AG09319 (cell line): ENCODE results near the gene SGO1.

Experiments used
- DNase-seq: peaks from one replicate; pipeline ENCODE4 v3.0.0-alpha.2; 2010; ENCODE audit warnings: low read depth; ENCODE audit errors: extremely low read depth
- TF ChIP-seq, protein P1 (sequence below): IDR thresholded peaks from 2 replicates; pipeline ENCODE4 v1.5.1; 2011; ENCODE audit warnings: low read depth, mild to moderate bottlenecking, inconsistent platforms, low read length, moderate library complexity

SGO1 gene

DNA sequence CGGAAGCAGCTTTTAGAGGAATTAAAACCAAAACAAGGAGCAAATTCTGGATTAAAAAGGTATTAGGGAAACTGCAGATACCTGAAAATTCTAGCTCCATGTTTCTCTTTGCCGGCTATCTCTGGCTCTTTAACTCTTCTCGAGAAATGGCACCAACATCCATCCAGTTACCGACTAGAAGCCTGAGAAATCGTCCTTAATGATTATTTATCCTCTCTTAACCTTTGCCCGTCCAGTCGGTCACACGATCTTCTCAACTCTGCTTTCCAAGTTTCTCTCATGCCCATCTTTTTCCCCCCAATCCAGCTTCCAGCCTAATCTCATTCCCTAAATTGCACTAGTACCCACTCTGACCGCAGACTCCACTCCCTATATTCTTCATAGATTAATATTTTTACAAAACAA, 596 bp upstream of the SGO1 start:
- no peak for DNase-seq
- TF ChIP-seq, protein P1, sequence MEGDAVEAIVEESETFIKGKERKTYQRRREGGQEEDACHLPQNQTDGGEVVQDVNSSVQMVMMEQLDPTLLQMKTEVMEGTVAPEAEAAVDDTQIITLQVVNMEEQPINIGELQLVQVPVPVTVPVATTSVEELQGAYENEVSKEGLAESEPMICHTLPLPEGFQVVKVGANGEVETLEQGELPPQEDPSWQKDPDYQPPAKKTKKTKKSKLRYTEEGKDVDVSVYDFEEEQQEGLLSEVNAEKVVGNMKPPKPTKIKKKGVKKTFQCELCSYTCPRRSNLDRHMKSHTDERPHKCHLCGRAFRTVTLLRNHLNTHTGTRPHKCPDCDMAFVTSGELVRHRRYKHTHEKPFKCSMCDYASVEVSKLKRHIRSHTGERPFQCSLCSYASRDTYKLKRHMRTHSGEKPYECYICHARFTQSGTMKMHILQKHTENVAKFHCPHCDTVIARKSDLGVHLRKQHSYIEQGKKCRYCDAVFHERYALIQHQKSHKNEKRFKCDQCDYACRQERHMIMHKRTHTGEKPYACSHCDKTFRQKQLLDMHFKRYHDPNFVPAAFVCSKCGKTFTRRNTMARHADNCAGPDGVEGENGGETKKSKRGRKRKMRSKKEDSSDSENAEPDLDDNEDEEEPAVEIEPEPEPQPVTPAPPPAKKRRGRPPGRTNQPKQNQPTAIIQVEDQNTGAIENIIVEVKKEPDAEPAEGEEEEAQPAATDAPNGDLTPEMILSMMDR, result no peak

DNA sequence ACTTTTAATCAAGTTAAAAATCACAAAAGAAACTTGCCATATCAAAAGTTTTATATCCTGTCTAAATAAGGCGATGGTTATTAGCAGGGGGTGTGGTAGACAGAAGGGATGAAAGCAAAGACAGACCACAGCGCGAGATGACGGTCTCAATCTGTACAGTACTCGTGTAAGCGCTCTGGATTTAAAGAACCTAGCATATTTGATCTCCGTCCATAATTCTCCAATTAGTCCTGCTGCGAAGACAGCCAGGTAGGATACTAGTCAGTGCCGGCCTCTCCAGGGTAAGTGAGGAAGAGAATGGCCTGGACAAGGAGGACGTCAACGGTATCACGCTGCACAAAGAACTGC, 701 bp downstream of the SGO1 start:
- TF ChIP-seq, protein P1, result no peak
- no peak for DNase-seq

DNA sequence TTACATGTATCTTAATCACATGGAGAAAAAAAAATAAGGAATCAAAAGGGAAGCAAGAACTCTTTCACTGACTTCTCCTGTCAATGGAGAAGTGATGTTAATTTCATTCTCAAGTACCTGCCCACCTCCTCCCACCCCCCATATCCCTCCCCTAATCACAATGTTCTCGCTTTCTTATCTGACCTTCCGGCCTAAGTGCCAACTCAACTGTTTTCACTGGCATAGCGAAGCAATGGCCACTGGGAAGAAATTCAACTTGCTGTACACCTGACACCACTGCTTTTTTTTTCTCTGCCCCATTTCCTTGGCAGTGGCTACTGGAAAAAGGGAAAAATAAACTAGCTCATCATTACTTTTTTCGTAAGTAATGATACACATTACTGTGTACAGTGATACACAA, 3.8 kb downstream of the SGO1 start:
- TF ChIP-seq, protein P1, result no peak
- no peak for DNase-seq

DNA sequence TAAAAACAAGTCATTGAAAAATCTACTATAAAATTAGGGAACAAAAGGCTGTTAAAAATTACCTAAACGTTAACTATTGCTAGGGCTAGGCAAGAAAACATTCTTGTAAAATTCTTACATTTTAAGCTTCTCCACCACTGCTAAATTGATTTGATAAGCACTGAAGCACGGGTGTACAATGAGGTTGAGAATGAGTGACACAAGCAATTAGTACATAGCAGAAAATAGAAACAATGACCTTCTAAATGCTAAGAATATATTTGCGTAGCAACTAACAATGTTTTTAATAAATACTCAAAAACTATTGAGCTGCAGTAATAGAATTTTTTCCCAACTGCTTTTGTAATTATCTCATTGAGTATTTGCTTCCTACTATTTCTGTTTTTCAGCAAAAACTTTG, 4.7 kb downstream of the SGO1 start:
- DNase-seq, result no peak
- TF ChIP-seq, protein P1, result no peak

DNA sequence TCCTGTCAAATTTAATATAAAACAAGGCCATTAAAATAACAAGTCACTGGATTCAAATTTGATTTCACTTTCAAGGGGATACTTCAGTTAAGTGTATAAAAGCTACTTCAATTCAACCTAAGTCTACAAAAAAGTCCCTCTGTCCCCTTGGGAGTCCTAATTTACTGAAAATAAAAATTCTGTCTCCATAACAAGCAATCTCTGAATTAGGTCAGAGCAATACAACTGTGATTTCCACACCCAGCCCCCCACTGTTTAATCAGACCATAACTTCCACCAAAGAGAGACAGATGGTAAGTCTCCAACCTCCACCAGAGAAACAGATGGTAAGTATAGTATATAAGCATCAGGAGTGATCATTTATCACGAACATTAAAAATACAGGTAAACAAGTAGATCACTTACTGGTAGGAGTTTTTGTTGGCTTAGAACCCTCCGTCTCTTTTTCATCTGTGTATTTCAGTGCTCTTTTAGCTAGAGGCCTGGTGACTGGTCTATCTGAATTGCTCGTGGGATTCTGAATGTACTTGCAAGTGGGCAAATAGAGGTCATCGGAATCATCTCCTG, 12.1 kb downstream of the SGO1 start:
- TF ChIP-seq, protein P1, result no peak
- no peak for DNase-seq

DNA sequence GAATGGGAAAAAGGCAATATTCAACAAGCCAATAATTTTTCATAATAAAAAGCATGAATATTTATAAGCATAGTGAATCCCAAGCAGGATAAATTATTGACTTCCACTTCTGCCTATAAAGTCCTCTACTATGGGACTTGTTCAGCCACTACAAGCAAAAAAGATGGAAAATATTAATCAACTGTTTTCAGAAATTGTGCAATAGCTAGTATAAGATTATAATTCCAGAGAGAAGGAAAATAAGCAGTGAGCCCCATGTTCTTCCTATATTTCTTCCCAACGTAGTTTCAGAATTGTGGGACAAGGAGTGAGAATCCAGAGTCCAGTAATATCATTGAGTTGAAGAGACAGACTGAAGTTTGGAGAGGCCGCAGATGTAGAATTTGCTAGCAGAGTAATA, 24.3 kb downstream of the SGO1 start:
- no peak for DNase-seq
- TF ChIP-seq, protein P1, result no peak

DNA sequence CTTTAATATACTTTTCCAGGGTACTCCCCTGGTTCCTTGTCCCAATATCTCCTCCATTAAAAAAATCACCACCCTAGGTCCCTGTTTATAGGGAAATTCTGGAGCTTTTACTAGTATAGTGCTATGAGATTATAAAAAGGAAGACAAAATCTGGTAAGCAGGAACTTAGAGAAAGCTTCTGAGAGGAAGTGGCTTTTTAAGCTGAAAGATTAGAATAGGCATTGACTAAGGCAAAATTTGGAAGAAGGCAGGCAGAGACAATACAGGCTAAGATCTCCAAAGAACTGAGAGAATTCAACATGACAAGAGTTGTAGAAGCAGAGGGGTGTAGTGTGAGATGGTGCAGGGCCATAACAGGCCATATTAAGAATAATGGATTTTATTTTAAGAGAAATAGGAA, 25.8 kb downstream of the SGO1 start:
- no peak for DNase-seq
- TF ChIP-seq, protein P1, result no peak
